OCI-LY1 (cell line): ENCODE data around the gene SLC6A19.

Experiments
- CTCF ChIP-seq: fragments of 200-600 bp; sonication (generic), shearing (Covaris generic); IDR thresholded peaks from 2 replicates; pipeline ENCODE4 v1.5.1; 2017; ENCODE audit warnings: mild to moderate bottlenecking, antibody characterized with exemption, low read length, moderate library complexity, mixed read lengths
- EZH2 ChIP-seq: fragments of 200-600 bp; sonication (generic), shearing (Covaris generic); IDR thresholded peaks from 2 replicates; pipeline ENCODE4 v1.8.0; 2017; ENCODE audit warnings: borderline replicate concordance, mixed run types, mild to moderate bottlenecking, antibody characterized with exemption, low read length, moderate library complexity, mixed read lengths

DNA sequence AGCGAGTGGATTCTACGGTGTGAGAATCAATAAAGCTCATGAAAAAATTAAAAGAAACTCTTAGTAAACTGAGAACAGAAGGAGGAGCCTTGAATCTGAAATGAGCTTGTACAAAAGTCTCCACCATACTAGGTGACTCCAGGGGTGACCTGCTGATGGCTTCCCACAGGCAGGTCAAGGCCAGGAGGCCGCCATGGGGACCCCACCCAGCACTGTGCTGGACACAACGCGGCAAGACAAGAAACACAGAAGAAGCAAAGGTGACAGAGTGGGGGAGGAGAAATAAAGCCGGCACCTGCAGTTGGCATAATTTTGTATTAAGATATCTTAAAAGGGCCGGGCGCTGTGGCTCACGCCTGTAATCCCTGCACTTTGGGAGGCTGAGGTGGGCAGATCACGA lies 12.1 kb upstream of the SLC6A19 start:
- TF ChIP-seq CTCF (no peak), EZH2 (no peak)
